ENCODE results near the gene MAGI2.

MAGI2 gene

DNA sequence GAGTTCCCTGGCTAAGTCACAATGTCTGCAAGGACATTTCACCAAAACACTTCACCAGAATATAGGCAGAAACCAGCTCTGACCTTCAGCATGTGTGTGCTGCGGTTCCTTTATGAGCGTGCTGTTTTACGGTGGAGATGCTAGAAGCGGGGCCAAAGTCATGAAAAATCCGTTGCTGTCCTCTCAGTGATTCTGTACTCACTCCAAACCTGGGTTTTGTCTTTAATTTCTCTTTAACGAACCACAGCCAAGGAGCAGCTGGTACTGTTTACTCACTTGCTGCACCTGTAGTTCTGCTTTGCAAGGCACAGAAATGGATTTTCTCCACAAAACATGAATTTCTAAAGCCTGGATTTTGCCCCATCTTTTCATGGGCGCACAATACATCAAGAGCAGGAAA, 1015.0 kb downstream of the MAGI2 start:
- DNase-seq, result no peak

DNA sequence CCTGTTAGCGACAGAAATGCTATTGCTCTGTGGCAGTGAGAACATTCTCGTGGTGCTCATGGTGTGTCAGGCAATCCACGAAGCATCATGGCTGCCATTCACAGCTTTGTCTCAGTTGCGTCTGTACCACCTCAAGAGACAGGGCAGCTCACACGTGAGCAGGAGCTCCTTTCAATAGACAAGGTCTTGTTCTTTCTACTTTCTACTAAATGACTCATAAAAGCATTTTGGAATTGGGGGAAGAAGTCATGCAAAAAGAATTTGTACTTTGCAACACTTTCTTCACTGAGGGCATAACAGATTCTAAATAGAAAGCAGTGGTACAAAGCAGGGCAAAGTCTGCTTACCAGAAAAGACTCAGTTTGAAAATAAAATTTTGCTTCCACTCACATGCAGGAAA, 1016.3 kb downstream of the MAGI2 start:
- DNase-seq, result no peak

DNA sequence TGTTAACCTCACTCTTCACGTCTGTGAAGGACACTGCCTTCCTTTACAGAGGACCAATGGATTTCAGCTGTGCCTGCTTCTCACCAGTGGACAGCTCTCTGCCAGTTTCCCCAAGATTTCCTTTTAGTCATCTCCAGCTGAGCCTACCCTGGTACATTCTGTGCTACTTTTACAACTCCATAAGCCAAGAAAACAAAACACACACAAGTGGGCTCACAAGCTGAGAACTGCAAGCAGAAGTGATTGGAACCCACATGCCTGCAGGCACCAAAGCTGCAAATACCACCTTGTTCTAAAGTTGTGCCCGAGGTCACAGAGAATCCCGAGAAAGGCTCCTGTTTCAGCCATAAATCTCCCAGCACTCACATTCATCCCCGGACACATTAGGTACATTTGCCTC, 1018.1 kb downstream of the MAGI2 start:
- DNase-seq, result peak in 25 of 58 donors; percentile 5 to 80 (median 39)

DNA sequence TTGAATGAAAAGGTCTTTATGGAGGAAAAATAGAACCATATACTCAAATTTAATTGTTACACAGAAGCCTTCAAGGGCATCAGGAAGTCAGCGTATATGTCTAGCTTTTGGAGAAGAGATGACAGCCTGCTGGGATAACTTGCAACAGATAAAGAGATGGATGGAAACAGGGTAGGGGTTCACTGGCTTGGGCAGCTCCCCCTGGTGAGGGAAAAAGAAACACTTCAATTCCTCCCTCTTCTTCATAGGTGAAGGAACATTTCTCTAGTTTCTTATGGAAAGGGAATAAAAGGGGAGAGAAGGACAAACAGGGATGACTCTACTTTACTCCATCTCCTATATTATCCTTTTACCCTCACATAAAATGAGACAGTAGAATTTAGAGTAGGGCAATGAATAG, 1019.2 kb downstream of the MAGI2 start:
- no peak for DNase-seq

DNA sequence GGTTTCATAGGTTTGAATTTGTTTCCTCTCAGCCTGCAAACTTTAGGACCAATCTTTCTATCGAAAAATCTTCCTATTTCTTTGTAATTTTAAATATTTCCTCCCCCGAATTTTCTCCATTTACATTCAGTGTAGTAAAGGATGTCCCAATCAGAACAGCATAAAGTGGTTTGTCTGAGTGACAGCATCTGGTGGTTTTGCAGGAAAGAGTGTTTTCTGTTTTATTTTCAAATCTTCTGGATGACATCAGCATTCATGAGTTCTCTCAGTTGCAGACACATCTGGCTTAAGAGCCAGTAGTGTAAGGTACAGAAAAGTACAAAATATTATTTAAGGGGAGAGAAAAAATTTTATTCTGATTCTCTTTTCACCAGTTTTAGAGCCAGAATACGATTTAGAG, 1020.0 kb downstream of the MAGI2 start:
- no peak for DNase-seq

DNA sequence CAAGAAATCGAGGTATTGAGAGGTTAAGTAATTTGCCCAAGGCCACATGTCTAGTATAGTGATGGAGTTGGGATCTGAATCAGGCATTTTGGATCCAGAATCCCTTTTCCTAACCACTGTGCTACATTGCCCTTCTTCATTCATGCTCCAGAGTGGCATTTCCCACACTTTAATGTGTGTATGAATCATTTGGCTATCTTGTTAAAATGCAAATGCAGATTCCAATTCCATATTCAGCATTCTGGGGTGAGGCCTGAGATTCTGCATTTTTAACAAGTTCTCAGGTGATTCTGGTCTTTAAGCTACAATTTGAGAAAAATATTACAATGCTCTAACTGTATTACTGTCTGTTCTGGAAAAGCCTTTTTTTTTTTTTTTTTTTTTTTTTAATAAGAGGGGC, 1023.6 kb downstream of the MAGI2 start:
- DNase-seq, result no peak

DNA sequence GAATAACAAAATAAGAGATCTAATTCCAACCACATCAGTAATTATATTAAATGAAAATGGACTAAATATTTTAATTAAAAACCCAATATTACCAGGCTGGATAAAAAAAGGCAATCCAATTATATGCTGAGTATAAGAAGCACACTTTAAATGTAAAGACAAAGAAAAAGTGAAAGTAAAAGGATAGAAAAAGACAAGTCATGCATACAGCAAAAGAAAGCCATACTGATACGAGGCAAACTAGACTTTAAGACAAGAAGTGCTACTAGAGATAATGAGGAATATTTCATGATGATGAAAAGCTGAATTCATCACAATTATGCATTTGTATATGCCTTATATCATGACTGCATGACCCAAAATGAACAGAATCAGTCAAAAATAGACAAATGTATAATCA, 1026.3 kb downstream of the MAGI2 start:
- DNase-seq, result no peak

DNA sequence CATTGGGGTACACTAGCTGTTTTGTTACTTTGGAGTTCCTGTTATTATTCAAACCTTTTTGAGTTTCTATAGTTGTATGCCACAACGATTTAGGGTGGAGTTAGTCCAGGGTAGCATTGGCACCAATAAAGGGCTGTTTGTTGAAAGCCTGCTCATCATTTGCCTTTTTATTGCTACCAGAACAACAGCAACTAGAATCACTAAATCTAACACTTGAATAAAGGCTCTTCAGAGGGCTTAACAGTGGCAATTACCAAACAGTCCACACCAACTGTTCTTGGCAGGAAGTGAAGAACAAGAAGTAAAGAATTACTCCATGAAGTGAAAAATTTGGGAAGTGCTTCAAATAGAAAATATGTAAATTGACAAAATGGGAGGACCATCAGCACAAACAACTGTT, 1033.5 kb downstream of the MAGI2 start:
- DNase-seq, result peak in 4 of 58 donors; percentile 1 to 66 (median 28)

DNA sequence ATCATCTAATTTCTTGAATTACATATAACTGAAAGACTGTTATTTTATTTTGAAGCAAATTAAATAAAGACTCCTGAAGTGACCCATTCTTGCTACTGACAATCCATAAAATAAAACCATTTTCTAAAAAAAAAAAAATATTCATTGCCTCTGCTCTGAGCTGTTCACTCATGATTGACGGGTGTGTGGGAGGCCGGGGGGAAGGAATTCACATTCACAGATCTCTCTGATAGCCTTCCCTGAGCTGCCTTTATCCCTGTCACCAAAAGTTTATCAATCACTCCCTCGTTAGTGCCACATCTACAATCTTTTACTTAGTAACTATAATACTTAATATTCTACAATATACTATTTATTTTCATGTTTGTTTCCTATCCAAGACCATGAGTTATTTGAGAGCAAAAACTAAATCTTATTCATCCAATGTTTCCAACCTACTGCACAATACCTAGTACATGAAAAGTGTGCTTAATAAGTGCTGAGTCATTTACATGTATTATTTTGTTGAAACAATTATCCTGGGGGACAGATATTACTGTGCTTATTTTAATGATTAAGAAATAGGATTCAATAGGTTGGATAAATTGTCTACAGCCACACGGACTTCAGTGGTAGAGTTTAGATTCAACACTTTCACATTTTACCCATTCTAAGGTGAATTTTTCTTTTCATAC, 1036.2 kb downstream of the MAGI2 start:
- no peak for DNase-seq

DNA sequence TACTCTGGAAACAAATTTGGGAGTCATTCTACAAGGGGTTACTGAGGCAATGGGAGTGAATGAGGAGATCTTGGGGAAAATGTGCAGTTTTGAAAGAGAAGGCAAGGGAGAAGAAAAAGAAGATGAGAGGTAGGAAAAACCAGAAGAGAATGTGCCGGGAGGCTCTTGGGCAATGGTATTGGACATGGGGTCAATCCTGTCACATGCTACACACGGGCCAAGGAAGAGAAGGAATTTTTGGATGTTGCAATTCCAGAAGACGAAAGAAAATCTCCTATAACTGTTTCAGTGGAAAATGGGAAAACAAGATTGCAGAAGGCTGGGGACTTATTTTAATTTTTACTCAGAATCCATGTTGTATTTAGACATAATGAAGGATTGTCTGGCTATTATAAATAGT, 1039.9 kb downstream of the MAGI2 start:
- no peak for DNase-seq

DNA sequence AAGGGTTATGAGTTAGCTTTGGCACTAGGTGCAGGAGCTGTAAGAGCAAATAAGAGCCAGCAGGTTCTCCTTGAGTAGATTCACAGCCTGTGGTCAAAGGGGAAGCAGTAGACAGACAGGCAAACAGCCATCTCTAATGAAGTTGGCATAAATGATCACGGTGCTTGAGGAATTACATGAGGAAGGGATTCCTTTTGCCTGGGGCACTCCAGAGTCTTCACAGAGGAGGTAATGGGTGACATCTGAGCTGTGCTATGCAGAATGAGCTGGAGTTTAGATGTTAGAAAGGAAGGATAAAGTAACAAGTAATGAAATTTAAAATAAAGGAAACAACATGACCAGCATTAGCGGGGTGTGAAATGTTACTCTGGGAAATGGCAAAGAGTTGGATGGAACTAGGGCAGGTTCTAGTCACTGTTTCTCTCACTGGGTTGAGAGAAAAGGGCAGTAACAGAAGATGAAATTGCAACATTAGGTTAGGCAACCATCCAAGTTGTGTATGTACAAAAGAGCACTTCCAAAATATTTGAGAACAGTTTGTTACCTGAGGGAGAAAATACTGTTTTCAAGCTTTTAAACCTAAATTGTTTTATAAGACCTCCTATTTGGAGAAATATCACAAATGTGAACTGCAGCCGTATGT, 1041.1 kb downstream of the MAGI2 start:
- no peak for DNase-seq

DNA sequence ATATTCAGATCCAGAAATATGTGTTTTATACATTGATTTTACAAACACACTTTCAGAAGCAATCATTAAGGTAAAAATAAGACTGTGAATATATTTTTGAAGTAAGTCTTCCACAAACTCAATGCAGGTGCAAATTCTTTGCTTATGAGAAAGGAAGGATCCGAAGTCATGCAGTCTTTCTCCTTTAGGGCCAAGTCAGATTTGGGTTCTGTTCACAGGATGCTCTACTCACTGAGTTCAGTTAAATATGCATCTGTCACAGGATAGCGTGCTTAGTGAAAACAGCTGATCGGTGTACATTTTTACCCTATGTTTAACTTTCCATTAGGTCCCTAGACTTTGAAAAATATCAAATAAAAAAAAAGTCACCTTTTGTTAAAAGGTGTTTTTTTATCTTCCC, 1046.4 kb downstream of the MAGI2 start:
- no peak for DNase-seq

DNA sequence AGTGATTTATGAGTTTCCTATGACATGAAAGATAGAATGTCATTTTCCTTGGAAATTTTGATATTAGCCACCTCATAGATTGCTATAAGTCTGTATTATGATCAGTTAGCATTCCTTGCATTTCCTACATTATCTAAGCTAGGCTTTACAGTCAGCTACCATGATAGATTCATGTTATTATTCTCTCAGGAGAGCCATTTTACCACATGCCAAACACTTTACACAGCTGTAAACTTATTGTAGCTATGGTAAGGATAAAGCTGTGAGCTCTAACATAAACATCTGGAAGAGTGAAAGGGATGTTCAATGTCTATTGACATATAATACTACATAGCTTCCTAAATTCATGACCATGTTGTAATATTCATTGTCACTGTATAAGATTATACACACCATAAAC, 1046.9 kb downstream of the MAGI2 start:
- DNase-seq, result no peak

DNA sequence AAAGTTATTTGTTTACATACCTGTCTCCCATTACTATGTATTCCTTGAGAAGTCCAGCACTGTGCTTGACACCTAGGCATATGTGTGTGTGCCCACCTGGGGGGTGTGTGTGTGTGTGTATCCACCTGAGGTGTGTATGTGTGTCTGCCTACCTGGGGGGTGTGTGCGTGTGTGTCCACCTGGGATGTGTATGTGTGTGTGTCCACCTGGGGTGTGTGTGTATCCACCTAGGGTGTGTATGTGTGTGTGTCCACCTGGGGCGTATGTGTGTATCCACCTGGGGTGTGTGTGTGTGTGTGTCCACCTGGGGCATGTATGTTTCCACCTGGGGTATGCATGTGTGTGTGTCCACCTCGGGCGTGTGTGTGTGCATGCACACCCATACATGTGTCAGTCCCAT, 1051.4 kb downstream of the MAGI2 start:
- DNase-seq, result no peak

DNA sequence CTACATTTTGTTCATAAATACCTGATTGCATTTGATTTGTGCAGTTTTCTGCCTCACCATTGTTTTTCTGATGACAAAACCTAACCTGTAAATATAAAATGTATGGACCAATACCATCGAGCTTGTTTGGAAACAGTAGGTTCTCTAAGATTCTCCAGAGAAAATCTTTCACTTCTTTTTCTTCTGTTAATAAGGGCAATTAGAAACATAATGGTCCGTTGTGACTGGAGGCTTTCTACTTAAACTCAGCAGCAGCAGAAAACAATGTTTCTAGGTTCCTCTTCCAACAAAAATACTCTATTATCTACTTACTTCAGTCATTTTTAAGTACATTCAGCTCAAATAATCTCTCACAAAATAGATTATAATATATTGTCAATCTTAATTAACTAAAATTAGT, 1053.4 kb downstream of the MAGI2 start:
- DNase-seq, result no peak

DNA sequence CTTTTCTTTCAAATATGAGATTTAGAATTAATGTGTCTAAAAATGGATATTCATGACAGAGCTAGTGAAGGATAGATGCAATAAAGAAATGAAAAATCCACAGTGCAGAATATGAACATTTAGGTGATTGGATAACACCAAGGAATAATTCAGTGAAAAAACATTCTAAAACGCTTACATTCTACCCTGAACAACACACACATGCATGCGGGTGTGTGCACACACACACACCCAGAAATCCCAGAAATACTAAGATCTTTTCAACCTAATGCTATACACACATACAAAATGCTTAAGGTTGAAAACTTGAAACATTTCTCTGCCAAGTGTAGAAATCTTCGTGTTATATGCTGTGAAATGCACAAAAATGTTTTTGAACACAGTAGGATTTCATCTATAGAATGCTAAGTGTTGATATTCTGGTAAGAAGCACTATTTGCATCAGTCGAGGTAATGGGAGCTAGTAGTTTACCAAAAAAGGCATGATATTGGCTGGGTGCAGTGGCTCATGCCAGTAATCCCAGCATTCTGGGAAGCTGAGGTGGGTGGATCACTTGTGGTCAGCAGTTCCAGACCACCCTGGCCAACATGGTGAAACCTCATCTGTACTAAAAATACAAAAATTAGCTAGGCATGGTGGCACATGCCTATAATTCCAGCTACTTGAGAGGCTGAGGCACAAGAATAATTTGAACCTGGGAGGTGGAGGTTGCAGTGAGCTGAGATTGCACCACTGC, 1054.3 kb downstream of the MAGI2 start:
- no peak for DNase-seq

DNA sequence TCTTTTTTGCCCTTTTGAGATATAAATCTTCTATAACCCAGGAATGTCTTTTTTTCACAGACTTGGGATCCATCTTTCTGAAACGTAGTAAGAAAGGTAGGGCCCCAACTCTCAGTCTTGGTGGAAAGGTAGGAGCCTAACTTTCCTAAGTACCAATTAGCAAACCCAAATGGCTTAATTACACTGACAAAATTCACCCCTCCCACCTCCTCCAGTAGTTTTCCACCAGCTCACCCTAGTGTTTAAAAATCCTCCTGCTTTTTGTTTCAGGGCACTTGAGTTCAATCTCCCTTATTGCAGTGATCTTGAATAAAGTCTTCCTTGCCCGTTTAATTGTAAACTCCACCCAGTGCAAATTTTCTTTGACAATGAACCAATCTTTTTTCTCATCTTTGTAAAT, 1054.9 kb downstream of the MAGI2 start:
- DNase-seq, result no peak

DNA sequence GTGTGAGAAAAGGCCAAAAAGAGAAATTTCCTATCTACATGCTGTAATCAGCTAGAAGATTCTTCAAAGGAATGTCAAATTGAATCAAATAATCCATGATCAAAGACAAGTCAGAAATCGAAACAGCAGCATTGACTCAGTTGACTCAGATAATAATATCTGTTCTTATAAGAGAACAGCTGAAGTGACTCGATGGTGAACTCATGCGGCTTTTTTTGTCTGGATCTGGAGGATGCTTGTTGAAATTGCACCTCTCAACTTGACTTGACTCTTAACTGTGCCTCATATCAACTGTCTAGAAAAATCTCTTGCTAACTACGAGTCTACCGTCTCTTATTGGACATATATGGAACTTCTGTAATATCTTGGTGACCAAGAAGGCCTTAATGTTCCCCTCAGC, 1055.4 kb downstream of the MAGI2 start:
- DNase-seq, result no peak

DNA sequence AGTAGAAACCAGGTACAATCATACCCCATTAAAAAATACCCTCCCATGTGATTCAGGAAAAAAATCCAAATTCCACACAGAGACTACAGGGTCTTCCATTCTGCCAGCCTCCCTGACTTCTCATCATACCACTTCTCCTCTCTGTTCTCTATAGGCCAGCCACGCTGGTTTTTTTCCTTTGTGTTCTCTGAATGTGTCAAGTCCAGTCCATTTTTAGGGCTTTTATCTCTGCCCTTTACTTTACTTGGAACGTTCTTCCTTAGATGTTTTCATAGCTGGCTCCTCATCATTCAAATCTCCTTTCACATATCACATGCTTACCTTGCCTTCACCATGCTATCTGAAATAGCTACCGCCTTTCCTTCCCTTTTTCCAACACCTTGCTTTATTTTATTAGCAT, 1057.3 kb downstream of the MAGI2 start:
- DNase-seq, result no peak

DNA sequence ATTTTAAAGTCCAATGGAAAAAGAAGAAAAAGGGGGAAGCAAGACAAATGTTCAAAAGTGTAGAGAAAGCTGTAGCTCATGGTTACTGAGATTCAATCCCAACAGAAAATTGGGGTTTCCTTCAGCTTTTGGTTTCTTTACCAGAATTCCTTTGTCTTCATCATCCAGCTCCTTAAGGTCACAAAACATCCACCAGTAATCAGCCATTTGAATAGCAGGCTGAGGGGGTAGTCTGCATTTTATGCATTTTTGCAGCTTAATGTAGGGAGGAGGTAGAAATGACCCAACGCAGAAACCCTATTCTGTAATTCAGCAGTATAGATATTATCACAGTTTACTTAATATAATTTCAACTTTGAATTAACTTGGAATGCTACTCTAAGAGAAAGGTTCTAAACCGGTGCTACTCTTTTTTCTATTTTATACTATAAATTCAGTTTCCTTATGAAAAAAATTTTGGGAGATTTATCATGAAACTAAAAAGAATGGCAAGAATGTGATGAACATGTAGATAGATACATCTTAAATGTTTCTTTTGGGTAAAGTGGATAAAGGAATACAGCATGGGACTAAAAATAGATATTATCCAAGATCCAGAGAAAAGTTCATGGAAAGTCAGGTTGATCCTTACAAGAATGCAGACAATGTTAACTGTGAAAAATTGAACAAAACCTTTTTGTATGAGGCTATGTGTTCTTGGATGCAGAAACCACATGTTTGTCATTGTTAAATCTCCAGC, 1058.0 kb downstream of the MAGI2 start:
- DNase-seq, result no peak

DNA sequence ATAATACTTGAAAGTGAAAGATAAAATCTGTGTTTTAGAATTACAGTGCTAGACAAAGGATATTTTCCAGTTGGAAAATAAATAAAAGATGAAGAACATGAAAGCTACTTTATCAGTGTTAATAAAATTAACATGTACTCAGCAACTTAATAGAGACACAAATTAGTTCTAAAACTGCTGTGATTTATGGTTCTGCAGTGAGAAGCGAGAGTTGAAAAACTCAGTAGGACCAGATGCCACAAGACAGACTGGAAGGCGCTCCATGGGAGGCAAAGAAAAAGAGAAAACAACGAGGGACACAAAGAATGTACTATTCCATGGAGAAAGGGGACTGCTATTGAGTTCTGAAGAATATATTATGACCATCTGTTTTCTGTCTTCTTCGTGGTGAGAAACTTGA, 1064.4 kb downstream of the MAGI2 start:
- DNase-seq, result no peak

DNA sequence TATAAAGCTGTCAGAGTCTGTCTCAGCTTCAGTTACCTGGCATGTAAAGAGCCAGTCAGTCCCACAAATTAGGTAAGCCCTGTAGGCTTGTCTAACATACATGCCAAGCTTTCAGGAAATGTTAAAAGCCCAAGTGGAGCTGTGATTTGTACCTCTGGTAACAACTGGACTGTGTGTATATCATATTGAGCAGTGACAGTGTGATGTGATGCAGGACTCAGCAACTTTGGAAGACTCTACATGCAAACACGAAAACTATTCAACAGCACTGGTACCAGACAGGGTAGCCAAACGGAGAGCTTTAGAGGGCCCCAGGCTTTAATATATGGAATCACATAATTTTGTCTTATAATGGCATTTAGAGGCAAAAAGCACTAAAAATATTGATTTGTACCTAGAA, 1066.9 kb downstream of the MAGI2 start:
- no peak for DNase-seq

Measured in anterior cingulate cortex (tissue), 58 donors.